Choroid plexus epithelial cell (primary cell): Measurements from ENCODE around the gene DNAH12.

Experiments
- DNase-seq: peaks from one replicate; pipeline ENCODE4 v3.0.0-alpha.2; 2010; ENCODE audit warnings: low read depth
- H3K4me3 ChIP-seq: 2 replicates; pipeline ENCODE4 v1.5.1; 2011; ENCODE audit warnings: low read depth, mild to moderate bottlenecking, control low read depth, low read length, moderate library complexity
- TF ChIP-seq, protein P1 (sequence below): conservative IDR thresholded peaks from 2 replicates; pipeline ENCODE4 v1.5.1; 2011; ENCODE audit warnings: low read depth, mild to moderate bottlenecking, control low read depth, inconsistent platforms, low read length, moderate library complexity

Gene DNAH12

GRCh38 chr3:57582474-57583168 is 38.5 kb upstream of the DNAH12 start:
- TF ChIP-seq, protein P1, sequence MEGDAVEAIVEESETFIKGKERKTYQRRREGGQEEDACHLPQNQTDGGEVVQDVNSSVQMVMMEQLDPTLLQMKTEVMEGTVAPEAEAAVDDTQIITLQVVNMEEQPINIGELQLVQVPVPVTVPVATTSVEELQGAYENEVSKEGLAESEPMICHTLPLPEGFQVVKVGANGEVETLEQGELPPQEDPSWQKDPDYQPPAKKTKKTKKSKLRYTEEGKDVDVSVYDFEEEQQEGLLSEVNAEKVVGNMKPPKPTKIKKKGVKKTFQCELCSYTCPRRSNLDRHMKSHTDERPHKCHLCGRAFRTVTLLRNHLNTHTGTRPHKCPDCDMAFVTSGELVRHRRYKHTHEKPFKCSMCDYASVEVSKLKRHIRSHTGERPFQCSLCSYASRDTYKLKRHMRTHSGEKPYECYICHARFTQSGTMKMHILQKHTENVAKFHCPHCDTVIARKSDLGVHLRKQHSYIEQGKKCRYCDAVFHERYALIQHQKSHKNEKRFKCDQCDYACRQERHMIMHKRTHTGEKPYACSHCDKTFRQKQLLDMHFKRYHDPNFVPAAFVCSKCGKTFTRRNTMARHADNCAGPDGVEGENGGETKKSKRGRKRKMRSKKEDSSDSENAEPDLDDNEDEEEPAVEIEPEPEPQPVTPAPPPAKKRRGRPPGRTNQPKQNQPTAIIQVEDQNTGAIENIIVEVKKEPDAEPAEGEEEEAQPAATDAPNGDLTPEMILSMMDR, result peak; percentile 42
- no peak overlapping the region for H3K4me3 ChIP-seq
- DNase-seq, result peak; percentile 30

GRCh38 chr3:57577801-57578200 is 33.7 kb upstream of the DNAH12 start:
- DNase-seq, result no peak
- TF ChIP-seq, protein P1, result no peak
- H3K4me3 ChIP-seq, result no peak overlapping the region

DNA sequence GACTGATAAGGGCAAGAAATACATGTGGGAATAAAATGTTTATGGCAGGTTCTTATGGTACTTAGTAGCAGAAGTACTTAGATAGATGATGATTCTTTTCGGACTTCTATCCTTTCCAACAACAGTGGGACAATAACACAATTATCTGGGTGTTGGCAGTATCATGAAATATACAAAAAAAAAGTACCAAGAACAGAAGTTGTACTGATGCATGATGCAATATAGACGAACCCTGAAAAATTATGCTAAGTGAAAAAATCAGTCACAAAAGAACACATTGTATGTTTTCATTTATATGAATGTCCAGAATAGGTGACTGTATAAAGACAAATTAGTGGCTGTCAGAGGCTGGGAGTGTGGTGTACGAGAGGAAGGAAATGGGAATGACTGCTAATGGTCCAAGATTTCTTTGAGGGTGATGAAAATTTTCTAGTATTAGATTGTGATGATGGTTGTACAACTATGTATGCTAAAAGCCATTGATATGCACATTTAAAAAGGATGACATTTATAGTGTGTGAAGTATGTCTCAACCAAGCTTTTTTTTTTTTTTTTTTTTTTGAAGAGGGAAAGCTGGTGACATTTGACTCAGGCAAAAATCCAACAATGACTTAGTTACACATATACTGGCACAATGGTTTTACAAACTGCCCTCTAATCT is 32.0 kb upstream of the DNAH12 start:
- TF ChIP-seq, protein P1, result no peak
- no peak for DNase-seq
- H3K4me3 ChIP-seq, result no peak overlapping the region

- H3K4me3 ChIP-seq, result no peak overlapping the region
- DNase-seq, result no peak
- TF ChIP-seq, protein P1, result no peak
Observed at GRCh38 chr3:57572096-57572495, 28.0 kb upstream of the DNAH12 start.

DNA sequence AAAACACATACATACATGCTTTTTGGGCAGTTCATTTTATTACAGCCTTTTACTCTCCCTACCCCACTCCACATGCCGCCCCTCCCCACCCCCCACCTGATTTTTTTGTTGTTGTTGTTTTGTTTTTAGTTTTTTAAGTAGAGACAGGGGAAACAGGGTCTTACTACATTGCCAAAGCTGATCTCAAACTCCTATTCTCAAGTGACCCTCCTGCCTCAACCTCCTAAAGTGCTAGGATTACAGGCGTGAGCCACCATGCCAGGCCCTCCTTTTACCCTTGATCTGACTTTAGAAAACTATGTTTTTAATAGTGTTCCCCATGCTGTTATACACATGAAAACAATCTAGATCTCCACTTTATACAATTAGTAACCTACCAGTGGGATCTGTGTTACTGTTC is 26.7 kb upstream of the DNAH12 start:
- DNase-seq, result no peak
- TF ChIP-seq, protein P1, result no peak
- no peak overlapping the region for H3K4me3 ChIP-seq

GRCh38 chr3:57569859-57570450 is 25.8 kb upstream of the DNAH12 start:
- no peak overlapping the region for H3K4me3 ChIP-seq
- TF ChIP-seq, protein P1, result no peak
- DNase-seq, result no peak
